Stimulated activated naive CD4-positive, alpha-beta T cell treated with Interleukin-2 at 50 U/mL for 16 hours (primary cell): Measurements from ENCODE around the gene UCKL1.
"Not testable (repeated sequence)": the region's sequence is repeated elsewhere in the genome, so short reads cannot be mapped to it uniquely, and the experiment has no call there.

Experiments used
- DNase-seq: peaks from one replicate; lab custom pipeline; 2025; lab: John Stamatoyannopoulos, UW

The UCKL1 gene

DNA sequence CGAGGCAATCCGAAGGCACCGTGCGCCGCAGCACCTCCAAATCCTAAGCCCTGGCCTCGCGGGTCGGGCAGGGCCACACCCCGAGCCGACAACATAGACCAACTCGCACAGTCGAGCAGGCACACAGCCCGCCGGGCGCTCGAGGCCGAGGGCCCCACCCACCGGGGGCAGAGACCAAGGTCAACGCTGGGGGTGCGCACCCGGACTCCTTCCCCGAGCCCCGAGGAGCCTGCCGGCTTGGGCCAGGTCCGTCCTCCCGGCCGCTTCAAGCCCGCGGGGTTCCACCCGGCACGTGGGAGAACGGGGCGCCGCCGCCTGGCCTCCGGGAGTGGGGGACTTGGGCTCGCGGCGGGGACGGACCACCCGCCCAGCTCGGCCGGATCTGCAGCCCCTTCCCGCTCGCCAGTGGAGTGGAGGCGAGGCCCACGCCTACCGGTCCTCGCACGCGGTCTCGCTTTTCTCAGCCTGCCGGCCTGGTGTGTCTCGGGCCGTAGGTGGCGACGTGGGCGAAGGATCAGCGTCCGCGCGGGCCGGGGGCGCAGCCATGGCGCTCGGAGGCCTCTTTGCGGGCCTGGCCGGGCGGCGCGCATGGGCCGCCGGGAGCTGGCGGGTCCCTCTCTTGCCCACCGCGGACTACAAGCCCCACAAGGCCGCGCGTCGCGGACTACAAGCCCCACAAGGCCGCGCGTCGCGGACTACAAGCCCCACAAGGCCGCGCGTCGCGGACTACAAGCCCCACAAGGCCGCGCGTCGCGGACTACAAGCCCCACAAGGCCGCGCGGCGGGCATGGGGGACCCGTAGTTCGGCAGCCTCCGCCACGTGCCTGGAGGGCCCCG lies at the start of gene UCKL1:
Gene UCKL1 (minus strand): TSS at position 590 of the 837 bp plus-strand sequence. CDS start 44 bp downstream, at position 546.
- DNase-seq = peak; percentile 87

DNA sequence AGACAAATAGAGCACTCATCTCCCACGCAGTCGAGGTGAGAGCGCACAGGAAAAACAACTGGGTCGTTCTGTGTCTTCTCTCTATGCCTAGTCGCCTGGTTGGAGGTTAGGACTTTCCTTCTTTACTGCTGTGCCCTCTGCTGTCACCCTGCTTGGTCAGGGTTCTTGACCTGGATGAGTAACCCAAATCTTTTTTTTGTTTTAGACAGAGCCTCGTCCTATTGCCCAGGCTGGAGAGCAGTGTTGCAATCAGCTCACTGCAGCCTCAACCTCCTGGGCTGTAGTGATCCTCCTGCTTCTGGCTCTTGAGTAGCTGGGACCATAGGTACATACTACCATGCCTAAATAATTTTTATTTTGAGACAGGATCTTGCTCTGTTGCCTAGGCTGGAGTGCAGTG lies 49.2 kb upstream of the UCKL1 start:
- no peak for DNase-seq

DNA sequence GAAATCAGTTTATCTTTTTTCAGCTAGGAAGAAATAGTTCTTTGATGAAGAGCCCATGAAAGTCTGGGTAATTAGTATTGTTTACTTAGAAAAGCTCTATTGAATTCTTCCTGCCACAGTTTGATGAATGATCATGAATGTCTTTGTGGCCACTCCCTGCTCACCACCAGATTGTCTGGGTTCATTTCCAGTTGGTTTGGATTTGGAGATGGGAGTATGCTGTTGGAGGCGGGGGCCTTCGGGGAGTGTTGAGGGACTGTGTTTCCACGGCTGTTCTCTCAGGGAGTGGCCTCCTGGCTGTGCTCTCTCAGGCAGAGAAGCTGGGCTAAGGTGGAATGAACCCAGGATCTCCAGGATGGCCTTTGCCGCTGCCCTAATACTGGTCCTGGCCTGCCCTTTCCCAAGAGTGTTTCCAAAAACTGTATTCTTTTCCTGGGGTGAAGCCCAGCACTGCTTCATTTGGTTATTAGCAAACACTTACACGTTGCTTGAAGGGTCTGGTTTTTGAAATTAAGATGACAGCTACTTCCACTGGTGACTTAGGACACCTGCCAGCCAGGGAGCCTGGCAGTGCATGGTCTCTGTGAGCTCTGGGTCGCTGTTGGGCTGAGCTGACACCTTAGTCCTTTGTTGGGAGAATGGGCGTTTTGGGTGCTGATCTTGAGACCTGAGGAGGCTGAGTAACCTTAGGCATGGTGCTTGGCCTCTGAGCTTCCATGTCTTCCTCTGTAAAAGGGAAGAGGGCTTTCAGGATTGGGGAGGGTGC lies 47.9 kb upstream of the UCKL1 start:
- no peak for DNase-seq

DNA sequence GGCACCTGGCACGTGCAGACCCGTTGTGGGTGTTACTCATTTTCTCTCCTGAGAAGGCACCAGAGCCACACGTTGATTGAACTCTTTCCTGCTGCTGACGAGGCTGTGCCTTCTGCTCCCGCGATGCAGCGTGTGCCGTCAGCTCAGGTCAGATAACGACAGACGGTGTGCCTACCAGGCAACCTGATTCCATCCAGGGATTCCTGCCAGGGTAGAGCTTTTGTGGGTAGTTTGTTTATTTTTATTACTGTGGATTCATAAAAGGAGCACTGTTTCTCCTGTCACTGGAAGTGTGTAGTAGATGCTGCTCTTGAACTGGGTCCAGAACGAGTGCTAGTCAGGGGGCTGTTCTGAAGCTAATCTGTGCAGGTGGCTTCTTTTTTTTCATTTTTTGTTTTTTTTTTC lies 45.4 kb upstream of the UCKL1 start:
- no peak for DNase-seq

DNA sequence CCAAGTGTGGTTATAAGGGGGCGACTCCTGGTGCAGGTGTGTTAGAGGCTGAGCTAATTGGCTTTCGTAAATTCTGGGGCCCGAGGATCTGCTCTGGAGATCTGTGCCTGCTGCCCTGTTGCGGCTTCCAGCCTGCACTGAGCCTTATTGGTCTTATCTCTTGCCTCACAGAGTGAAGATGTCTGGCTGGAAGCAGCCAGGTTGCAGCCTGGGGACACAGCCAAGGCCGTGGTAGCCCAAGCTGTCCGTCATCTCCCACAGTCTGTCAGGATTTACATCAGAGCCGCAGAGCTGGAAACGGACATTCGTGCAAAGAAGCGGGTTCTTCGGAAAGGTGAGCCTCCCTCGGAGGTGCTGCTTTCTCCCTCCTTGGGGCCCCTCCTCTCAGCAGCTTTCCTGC lies 44.7 kb upstream of the UCKL1 start:
- no peak for DNase-seq

DNA sequence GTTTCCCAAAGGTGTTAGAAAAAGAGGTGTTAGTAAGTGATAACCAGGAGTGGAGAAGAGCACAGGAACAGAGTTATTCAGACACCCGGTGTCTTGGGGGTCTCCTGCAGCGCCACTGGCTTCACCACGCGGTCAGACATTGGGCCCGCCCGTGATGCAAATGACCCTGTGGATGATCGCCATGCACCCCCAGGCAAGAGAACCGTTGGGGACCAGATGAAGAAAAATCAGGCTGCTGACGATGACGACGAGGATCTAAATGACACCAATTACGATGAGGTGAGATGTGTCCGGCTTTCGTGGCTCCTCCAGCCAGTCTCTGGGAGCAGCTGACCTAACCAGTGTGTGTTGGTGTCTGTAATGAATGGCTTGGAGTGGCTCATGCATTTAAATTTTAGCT lies 26.7 kb upstream of the UCKL1 start:
- DNase-seq = no peak

DNA sequence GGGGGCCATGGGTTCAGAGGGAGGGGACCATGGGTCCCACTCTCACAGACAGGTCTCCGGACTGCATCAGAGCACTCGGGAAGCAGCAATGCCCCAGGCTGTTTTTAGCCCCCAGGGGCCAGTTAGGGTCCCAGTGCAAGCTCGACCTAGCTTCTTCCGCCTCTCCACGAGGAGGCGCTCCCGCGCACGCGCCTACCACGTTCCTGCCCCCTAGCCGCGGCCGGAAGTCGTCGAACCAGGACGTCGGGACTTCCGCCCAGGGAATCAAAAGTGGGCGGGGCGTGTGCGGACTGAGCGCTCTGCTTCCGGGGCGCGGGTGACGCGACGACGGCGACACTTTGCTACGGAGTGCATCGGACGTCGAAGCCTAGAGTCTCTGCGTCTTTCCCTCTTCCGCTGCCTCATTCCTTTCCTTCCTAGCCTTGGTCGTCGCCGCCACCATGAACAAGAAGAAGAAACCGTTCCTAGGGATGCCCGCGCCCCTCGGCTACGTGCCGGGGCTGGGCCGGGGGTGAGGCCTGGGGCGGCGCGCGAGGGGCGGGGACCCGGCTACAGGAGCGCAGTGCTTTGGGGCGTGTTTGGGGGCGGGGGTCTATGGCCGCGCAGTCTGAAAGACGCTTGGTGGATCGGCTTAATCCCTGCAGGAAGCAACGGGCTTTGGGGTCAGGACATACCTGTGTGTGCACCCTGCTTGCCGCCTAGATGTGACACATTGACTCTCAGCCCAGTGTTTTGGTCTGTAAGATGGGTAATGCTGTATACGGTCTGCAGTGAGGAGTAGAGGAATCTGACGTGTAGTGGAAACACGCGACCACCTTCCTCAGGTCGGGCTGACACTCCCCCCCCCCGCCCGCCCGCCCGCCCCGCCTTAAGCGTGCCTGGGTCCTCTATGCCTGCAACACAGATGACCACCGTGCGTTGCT lies 24.9 kb upstream of the UCKL1 start, which contains the start of gene PRPF6:
Gene PRPF6 (plus strand): TSS at position 327 of the 923 bp plus-strand sequence. CDS start 114 bp downstream, at position 441.
- peak; percentile 94 for DNase-seq

DNA sequence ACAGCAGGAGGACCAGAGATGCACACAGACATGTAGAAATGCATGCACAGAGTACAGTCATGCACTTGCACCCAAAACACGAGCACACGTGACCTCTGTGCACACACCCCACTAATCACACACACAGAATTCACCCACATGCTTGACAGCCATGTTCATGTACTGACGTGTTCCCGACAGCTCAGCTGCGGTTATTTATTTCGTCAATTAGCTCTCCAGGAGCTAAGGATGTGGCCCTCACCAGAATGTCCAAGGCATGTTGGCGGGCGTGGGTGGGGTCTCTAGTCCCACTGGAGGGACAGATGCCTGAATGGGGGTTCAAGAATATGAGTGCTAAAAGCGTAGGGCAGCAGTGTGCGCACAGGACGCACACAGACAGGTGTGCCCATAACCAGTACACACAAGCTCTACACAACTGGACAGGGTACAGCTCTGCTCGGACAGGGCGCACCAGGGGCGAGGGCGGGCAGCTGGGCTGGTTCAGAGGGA lies 24.1 kb upstream of the UCKL1 start:
- peak; percentile 55 for DNase-seq

DNA sequence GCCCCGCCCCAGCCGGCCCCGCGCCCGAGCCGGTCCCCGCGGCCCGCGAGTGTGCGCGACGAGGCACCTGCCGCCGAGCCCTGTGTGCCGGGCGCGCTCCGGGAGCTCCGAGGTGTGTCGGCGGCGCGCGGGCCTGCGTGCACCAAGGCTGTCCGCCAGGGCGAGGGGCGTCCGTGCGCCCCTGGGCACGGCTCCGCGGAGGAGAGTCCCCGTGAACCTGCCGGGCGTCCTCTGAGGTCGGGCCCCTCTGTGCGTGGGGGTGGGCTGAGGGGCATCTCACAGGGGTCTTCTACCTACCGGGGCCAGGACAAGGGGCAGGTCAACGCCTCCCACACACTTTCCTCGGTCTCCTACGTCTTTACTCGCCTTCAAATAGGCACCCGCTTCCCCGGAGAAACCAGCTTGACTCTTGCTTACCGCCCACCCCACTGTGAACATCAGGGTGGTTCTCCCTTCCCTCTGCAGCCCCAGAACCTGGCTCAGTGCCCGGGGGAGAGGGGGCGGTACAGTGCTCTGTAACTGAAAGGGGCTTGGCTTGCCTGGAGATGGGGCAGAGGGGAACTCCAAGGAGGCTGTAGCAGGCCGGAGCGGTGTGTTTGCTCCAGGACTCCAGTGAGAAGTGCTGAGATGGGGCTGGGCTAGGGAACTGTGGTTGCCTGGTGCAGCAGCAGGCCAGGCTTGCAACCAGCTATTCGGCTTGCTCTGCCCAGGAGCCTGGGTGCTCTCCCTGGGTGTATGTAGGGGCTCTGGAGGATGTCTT lies 23.5 kb upstream of the UCKL1 start, which contains the start of gene SAMD10:
Gene SAMD10 (minus strand): TSS at position 86 of the 760 bp plus-strand sequence. CDS start 175 bp downstream, outside the sequence.
- DNase-seq = peak; percentile 74

DNA sequence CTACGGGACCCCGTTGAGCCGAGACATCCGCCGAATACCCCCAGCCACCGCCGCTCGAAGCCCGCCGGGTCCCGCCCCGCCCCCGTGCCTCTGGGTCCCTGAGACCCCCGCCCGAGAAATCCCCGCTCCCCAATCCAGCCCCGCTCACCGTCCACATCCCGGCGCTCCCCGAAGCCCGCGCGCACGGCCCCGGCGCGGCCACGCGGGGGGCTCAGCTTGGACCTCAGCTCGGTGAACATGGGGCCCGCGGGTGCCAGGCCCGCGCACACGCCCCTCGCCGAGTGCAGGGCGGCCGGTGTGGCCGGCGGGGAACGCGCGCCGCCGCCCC lies 23.0 kb upstream of the UCKL1 start:
- DNase-seq = no peak

DNA sequence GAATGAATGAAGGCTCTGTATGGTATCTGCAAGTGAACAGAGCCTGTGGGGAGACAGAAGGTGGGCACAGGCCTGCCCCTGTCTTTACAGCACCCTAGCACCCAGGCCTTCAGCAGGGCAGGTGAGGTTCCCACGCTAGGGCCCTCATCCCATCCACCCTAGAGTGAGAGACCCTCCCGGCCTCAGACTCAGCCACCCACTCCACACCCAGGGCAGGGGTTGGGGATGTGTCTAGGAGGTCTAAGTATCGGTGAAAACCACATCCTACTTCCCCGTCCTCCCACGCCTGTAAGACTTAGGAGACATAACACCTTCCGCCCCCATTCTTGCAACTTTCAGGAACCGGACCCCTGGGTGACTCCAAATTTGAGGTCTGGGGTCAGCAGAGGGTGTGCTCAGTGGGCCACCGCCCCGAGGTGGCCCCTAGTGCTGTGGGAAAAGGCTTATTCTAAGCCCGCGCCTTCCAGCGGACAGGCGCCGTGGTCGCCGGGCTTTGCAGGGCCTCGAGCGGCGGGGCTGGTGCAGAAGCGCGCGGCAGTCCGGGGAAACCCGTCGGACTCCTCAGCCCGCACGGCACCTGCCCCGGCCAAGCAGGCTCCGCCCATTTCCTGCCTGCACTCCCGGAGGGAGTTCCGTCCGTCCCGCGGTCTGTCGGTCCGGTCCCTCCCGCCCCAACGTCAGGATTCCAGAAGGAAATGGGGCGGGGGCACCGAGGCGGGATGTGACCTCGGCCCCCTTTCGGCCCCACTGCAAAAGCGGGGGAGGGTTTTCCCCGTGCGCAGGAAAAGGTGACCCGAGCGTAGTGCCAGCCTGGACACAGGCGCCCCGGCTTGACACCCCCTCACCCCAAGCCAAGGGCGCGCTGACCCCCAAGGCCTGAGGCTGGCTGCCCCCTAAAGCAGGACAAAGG lies 22.4 kb upstream of the UCKL1 start:
- peak; percentile 51 for DNase-seq

DNA sequence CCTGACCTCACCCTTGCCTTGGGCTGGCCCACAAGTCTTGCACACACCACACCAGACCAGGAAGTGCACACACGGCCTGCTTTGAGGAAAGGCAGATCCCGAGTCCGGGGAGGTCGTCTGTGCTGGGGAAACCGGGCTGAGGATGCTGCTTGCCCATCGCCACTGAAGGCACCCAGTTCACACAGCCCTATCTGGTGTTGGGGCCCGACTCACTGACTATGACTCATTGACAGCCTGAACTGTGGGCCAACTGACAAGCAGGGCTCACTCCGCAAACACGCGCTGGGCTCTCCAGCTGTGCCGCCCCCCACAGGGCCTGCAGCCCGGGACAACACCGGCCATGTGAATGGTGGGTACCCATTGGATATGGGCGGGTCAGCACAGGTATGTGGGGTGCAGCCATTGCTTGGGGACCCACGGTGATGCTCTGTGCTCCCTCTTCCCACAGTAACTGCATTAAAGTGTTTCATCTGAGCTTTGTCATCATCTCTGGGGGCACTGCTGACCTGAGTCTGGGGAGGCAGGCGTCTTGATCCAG lies 21.6 kb upstream of the UCKL1 start:
- DNase-seq = peak; percentile 61

DNA sequence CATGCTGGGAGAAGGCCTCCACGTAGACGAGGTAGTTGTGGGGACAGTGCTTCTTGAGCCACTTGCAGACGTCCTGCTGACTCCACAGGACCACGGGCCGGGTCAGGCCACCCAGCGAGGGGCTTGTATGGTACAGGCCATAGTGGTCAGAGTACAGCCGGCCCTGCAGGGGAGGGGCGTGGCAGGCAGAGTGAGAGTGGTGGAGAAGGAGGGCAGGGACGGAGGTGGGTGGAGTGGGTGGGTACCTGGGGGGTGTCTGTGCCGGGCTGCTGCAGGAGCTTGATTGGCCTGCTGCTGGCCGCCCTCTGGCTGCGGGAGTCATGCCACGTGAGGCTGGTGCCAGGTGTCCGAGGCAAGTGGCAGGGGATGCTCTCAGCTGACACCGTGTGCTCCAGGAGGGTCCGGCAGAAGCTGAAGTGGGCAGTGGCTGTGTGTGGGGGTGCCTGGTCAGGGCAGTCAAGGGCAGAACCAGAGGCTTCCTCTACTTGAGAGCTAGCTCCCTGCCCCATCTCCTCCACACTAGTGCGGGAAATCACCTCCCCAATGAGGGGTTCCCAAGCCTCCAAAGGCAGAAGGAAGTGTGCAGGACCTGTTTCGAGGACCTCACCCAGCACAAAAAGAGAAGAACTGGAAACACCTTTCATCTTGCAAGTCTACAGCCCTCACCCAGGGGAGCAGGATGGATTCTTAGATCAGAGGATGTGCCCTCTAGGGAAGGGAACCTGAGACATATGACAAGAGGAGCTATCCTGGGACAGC lies 20.9 kb upstream of the UCKL1 start:
- DNase-seq = no peak

DNA sequence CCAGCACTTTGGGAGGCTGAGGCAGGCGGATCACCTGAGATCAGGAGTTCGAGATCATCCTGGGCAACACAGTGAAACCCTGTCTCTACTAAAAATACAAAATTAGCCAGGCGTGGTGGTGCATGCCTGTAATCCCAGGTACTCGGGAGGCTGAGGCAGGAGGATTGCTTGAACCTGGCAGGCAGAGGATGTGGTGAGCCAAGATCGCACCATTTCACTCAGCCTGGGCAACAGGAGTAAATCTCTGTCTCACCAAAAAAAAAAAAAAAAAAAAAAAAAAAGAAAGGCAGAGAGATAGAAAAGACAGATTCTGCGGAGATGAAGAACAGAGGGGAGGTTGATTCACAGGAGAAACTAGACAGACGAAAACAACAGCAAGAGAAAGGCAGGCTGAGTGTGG lies 20.3 kb upstream of the UCKL1 start:
- DNase-seq = not testable (repeated sequence)

DNA sequence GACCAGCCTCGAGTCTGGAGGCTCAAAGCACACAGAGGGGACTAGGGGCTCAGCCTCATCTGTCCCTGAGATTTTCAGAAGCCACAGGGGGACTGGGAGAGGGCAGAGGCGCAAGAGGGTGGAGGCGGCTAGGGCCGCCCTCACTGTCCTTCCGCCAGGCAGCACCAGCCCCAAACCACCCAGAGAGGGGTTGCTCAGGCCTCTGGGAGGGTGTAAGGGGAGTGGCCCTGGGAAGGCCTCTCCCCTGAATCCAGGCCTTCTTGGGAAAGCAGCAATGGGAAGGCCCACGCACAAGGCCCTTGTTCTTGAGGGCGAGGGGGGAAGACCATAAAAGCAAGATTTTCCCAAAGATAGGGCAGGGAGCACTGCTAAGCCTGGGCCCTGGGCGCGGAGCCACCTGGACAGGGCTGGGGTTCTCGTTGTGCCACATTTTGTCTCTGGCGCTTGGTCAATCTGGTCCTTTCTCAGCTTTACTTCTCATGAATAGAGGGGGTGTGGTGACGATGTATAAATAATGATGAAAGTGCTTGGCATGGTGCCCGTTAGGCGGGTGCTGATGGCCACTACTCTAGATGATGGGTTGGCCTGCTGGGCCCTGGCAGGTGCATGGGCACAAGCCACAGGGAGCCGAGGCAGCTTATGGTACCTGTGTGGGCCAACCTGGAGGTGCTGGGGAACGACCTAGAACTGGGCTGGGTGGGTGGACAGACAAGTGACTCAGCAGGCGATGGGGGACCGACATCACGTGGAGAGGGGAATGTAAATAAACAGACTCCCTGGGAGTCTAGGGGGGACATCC lies 18.4 kb upstream of the UCKL1 start:
- no peak for DNase-seq

DNA sequence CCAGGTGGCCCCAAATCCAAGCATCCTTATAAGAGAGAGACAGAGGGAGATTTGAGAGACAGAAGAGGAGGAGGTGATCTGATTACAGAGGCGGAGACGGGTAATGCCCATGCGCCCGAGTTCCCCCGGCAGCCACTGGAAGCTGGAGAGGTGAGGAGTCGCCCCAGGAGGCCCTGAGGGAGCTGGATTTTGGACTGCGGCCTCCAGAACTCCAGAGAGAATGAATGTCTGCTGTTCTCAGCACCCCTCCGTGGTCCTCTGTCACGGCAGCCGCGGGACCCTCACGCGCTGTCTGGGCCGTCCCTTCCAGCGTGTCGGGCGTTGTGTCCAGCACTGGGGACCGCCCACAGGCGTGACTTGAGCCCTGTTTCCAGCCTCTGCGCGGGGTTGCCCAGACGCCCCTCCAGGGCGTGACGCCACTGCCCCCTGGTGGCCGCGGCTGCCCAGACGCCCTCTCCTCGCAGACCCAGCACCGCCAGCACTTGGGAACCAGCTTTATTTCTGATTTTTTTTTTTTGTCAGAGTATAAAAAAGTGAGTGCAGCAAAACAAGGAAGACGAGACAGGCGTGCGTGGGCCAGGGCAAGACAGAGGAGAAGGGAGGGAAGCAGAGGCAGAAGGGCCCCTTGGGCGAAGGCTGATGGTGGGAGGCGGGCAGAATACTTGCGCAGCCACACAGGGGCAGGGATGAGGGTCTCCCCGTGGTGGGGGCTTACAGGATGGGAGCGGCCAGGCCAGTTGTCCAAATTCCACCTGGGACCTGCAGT lies 17.6 kb upstream of the UCKL1 start:
- DNase-seq = peak; percentile 72

DNA sequence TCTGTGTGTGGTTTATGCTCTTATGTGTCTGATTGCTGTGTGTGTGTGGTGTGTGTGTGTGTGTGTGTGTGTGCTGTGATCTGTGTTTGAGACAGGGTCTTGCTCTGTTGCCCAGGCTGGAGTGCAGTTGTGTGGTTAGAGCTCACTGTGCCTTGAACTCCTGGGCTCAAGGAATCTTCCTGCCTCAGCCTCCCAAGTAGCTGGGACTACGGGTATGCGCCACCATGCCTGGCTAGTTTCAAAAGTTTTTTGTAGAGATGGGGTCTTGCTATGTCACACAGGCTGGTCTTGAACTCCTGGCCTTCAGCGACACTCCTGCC lies 16.9 kb upstream of the UCKL1 start:
- no peak for DNase-seq
